OCI-LY3 (cell line): ENCODE data around the gene ELMO1.

Experiments
- H2AFZ ChIP-seq: fragments of 200-600, 300-600 bp; shearing (Covaris generic); 2 replicates; pipeline ENCODE4 v1.6.0; 2014; ENCODE audit warnings: antibody characterized with exemption, low read depth, low read length
- H3K27ac ChIP-seq: fragments of 200-600, 300-600 bp; sonication (generic); 2 replicates; pipeline ENCODE4 v1.5.1; 2014; ENCODE audit warnings: mild to moderate bottlenecking, low read length, moderate library complexity, mixed read lengths
- H3K27me3 ChIP-seq: fragments of 200-600, 300-600 bp; sonication (generic); 2 replicates; pipeline ENCODE4 v1.6.1; 2014; ENCODE audit warnings: low read depth, low read length, mixed read lengths
- H3K36me3 ChIP-seq: fragments of 200-600, 300-600 bp; sonication (generic); replicated peaks from 2 replicates; pipeline ENCODE3; 2014; ENCODE audit warnings: low read depth, low read length, mixed read lengths
- H3K4me1 ChIP-seq: fragments of 300-600, 200-600 bp; sonication (generic); 2 replicates; pipeline ENCODE4 v1.6.1; 2014; ENCODE audit warnings: low read length, mixed read lengths
- H3K4me2 ChIP-seq: fragments of 200-600, 300-600 bp; sonication (generic); 2 replicates; pipeline ENCODE4 v1.6.1; 2014; ENCODE audit warnings: low read length, mixed read lengths
- H3K4me3 ChIP-seq: fragments of 300-600, 200-600 bp; sonication (generic); 2 replicates; pipeline ENCODE4 v1.5.1; 2014; ENCODE audit warnings: antibody characterized with exemption, mild to moderate bottlenecking, low read length, moderate library complexity
- H3K79me2 ChIP-seq: fragments of 300-600, 200-600 bp; shearing (Covaris generic); 2 replicates; pipeline ENCODE4 v1.6.1; 2014; ENCODE audit warnings: mild to moderate bottlenecking, low read length, mixed read lengths
- H3K9ac ChIP-seq: fragments of 300-600, 200-600 bp; shearing (Covaris generic); 2 replicates; pipeline ENCODE4 v1.6.0; 2014; ENCODE audit warnings: mild to moderate bottlenecking, low read length, moderate library complexity
- H3K9me3 ChIP-seq: fragments of 200-600, 300-600 bp; shearing (Covaris generic); 2 replicates; pipeline ENCODE4 v1.6.1; 2014; ENCODE audit warnings: low read length, mixed read lengths; ENCODE audit not compliant: insufficient read depth
- H4K20me1 ChIP-seq: fragments of 200-600, 300-600 bp; sonication (generic); 2 replicates; pipeline ENCODE4 v1.6.1; 2016; ENCODE audit warnings: low read length, mixed read lengths; ENCODE audit not compliant: insufficient read depth
- CTCF ChIP-seq: fragments of 200-600, 300-600 bp; sonication (generic); IDR thresholded peaks from 2 replicates; pipeline ENCODE4 v1.5.1; 2014; ENCODE audit warnings: antibody characterized with exemption, low read length, low read depth
- EZH2phosphoT487 ChIP-seq: fragments of 200-600 bp; shearing (Covaris generic); IDR thresholded peaks from 2 replicates; pipeline ENCODE4 v1.6.1; 2018; ENCODE audit warnings: antibody characterized with exemption, mixed run types, low read depth

The ELMO1 gene

GRCh38 chr7:37424995-37425394 lies 23.7 kb downstream of the ELMO1 start:
- no peaks in the 10 kb centered on the region for H3K9me3 ChIP-seq
- 0 out of 2 replicates have a peak, but pooled peaks cover 3% of the 10 kb centered on the region for H3K79me2 ChIP-seq

GRCh38 chr7:37424521-37424920 lies 24.1 kb downstream of the ELMO1 start:
- Histone ChIP-seq H3K27me3 (no peaks in the 10 kb centered on the region), H3K4me1 (peaks cover 25% of the 10 kb centered on the region), H3K36me3 (no peaks in the 10 kb centered on the region), H3K9me3 (no peaks in the 10 kb centered on the region), H3K79me2 (0 out of 2 replicates have a peak, but pooled peaks cover 3% of the 10 kb centered on the region), H2AFZ (no peak overlapping the region), H3K4me3 (no peak overlapping the region), H3K27ac (no peak overlapping the region), H3K4me2 (no peak overlapping the region), H3K9ac (no peak overlapping the region), H4K20me1 (no peaks in the 10 kb centered on the region)
- TF ChIP-seq CTCF, result no peak
- no peak for TF ChIP-seq EZH2phosphoT487

More at GRCh38 chr7:37424995-37425394, 23.7 kb downstream of the ELMO1 start:
- no peaks in the 10 kb centered on the region for H4K20me1 ChIP-seq
- H3K4me2 ChIP-seq, result peak overlapping the region; percentile 31
- TF ChIP-seq CTCF, result no peak
- no peak overlapping the region for H3K27ac ChIP-seq
- H2AFZ ChIP-seq, result no peak overlapping the region
- H3K27me3 ChIP-seq, result no peaks in the 10 kb centered on the region
- no peak overlapping the region for H3K4me3 ChIP-seq
- no peak overlapping the region for H3K9ac ChIP-seq
- no peaks in the 10 kb centered on the region for H3K36me3 ChIP-seq
- peaks cover 20% of the 10 kb centered on the region for H3K4me1 ChIP-seq

- H3K27me3 ChIP-seq, result no peaks in the 10 kb centered on the region
- no peak overlapping the region for H3K27ac ChIP-seq
- H3K4me1 ChIP-seq, result peaks cover 38% of the 10 kb centered on the region
- H3K9me3 ChIP-seq, result no peaks in the 10 kb centered on the region
- H3K4me3 ChIP-seq, result no peak overlapping the region
- no peaks in the 10 kb centered on the region for H3K36me3 ChIP-seq
- H2AFZ ChIP-seq, result no peak overlapping the region
- H3K79me2 ChIP-seq, result peaks cover 3% of the 10 kb centered on the region; the same call in 1 of the 2 replicates
- no peaks in the 10 kb centered on the region for H4K20me1 ChIP-seq
- H3K4me2 ChIP-seq, result no peak overlapping the region
- TF ChIP-seq EZH2phosphoT487 (no peak), CTCF (no peak)
- no peak overlapping the region for H3K9ac ChIP-seq
These were observed 26.7 kb downstream of the ELMO1 start for GRCh38 chr7:37421861-37422500.

GRCh38 chr7:37420946-37421695 lies 27.5 kb downstream of the ELMO1 start:
- TF ChIP-seq CTCF (no peak), EZH2phosphoT487 (no peak)
- H3K36me3 ChIP-seq, result no peaks in the 10 kb centered on the region

More at GRCh38 chr7:37420946-37421695, 27.5 kb downstream of the ELMO1 start:
- Histone ChIP-seq H4K20me1 (no peaks in the 10 kb centered on the region), H3K27ac (no peak overlapping the region), H3K4me3 (no peak overlapping the region), H3K79me2 (peaks cover 3% of the 10 kb centered on the region; the same call in 1 of the 2 replicates), H3K27me3 (no peaks in the 10 kb centered on the region), H3K4me1 (peaks cover 46% of the 10 kb centered on the region), H3K9ac (no peak overlapping the region), H3K9me3 (no peaks in the 10 kb centered on the region), H3K4me2 (no peak overlapping the region), H2AFZ (no peak overlapping the region)
